Heart right ventricle (tissue), 16 donors: ENCODE measurements around the gene PTGES. TPM values are rescaled to one million over a fixed set of nuclear protein-coding genes. Genes with fewer than 3 reads are reported as not detected.
"Not testable (repeated sequence)": the region's sequence is repeated elsewhere in the genome, so short reads cannot be mapped to it uniquely, and the experiment has no call there.

Experiments
- ATAC-seq, 8 donors: fragments of 200-7000 bp; cut with Tn5 transposase; one replicate each; pipeline ENCODE4 v1.9.1; 2020; ENCODE audit warnings: mild to moderate bottlenecking in 8 of 8, moderate library complexity in 8 of 8, moderate number of reproducible peaks in 1 of 8
- DNase-seq, 2 donors: peaks; one replicate each; pipeline ENCODE4 v3.0.0-alpha.2; 2020
- H3K27ac ChIP-seq, 10 donors: fragments of 200-600 bp; sonication (generic) in 2 of 10; one replicate each; pipeline versions ENCODE4 v1.5.0 to v1.8.0; 2020 to 2022; ENCODE audit warnings: mild to moderate bottlenecking in 3 of 10
- H3K27me3 ChIP-seq, 7 donors: fragments of 200-600 bp; one replicate each; pipeline ENCODE4 v1.8.0; 2021 to 2022; ENCODE audit warnings: mild to moderate bottlenecking in 2 of 7
- H3K36me3 ChIP-seq, 9 donors: fragments of 200-600 bp; sonication (generic) in 1 of 9; one replicate each; pipeline versions ENCODE4 v1.5.0 to v1.8.0; 2020 to 2022; ENCODE audit warnings: mild to moderate bottlenecking in 2 of 9
- H3K4me1 ChIP-seq, 9 donors: fragments of 200-600 bp; sonication (generic) in 1 of 9; one replicate each; pipeline versions ENCODE4 v1.5.0 to v1.8.0; 2020 to 2022; ENCODE audit warnings: mild to moderate bottlenecking in 4 of 9
- H3K4me3 ChIP-seq, 10 donors: fragments of 200-600 bp; sonication (generic) in 2 of 10; one replicate each; pipeline versions ENCODE4 v1.5.0 to v1.8.0; 2020 to 2022; ENCODE audit warnings: mild to moderate bottlenecking in 7 of 10, moderate library complexity in 2 of 10
- H3K9me3 ChIP-seq, 11 donors: fragments of 200-600 bp in 10 of 11; sonication (generic) in 2 of 11; one replicate each; pipeline versions ENCODE4 v1.5.0 to v1.8.0; 2013 to 2022; ENCODE audit warnings: mild to moderate bottlenecking in 2 of 11, control low read depth in 1 of 11, moderate library complexity in 1 of 11
- CTCF ChIP-seq, 9 donors: fragments of 200-600 bp; sonication (generic) in 2 of 9; IDR thresholded peaks; one replicate each; pipeline versions ENCODE4 v1.5.0 to v1.8.0; 2021 to 2022; ENCODE audit warnings: antibody characterized with exemption in 9 of 9, mild to moderate bottlenecking in 5 of 9, moderate library complexity in 1 of 9
- WGBS, 2 donors: extraction: QIAGEN DNeasy Blood & Tissue Kit; methylation state at CpG; one replicate each; pipeline ENCODE4 v1.1.7; 2013; ENCODE audit warnings: inconsistent platforms in 1 of 2; 5-methylcytosine and 5-hydroxymethylcytosine counted together
- intact Hi-C, 10 donors: fragments of 100-400 bp; cut with DNase I; formaldehyde crosslinking; loops; one replicate each; pipeline versions ENCODE4 v1.11.1 to v1.14.2; 2022
- polyA plus RNA-seq, 2 donors: library from polyadenylated mRNA; stranded (reverse); fragments of 200-250 nt; gene quantifications; one replicate each; pipeline ENCODE4 v1.2.3, GENCODE V29; 2013
- total RNA-seq, 10 donors: library from RNA; stranded (reverse); fragmentation: NEBNext Ultra II Directional in 3 of 10; extraction: Animal tissue kit (Norgen Biotek cat#: 25700) in 3 of 10; gene quantifications; one replicate each; pipeline versions ENCODE4 v1.2.1 to v1.2.4, GENCODE V29; 2021 to 2023
- donor health status: Arrhythmogenic right ventricular cardiomyopathy.
- donor health status: ischemic (EF 13 %, LVEDD 7.1; RV severe dilation, severe dysfunction).
- donor health status: healthy with polysubstance abuse.
- donor health status: DM: no; HTN: yes; CAD: no.
- donor health status: DM: no; HTN: no; CAD: no.
- donor health status: ischemic (EF 25% LVEDD 6.9; RV normal size, moderate dysfunction).
- donor health status: ischemic (EF 25% LVEDD 5.7; RV mildly dilated, moderate dysfunction).
- donor health status: healthy.
- donor health status: DM: yes; HTN: yes; CAD: no.
- donor health status: Ischemic cardiomyopathy.
- donor health status: ischemic (EF 35%, LVEDD 5.7; RV mildly dilated, moderate dysfunction).
- donor health status: nonischemic (EF 11% LVEDD 7.7; RV severe dilation, severe dysfunction).
- donor health status: DM: yes; HTN: yes; CAD: no.
- donor health status: PGD.
- donor health status: ischemic (EF 29% LVEDD 5.4; RV normal size, mild dysfunction).
- donor health status: nonischemic (EF 23%, LVEDD 6.1; RV moderate dilation, normal function).

Gene PTGES
- total and polyA plus RNA-seq, 12 donors, result 0.15 to 5.7 (median 1.5) TPM

GRCh38 chr9:129769669-129770068 lies 16.8 kb upstream of the PTGES start:
- Histone ChIP-seq H3K4me3 (no peak overlapping the region), H3K36me3 (no peaks in the 10 kb centered on the region), H3K27me3 (no peaks in the 10 kb centered on the region), H3K4me1 (peaks cover 0 to 15% (median 0%) of the 10 kb centered on the region in 9 donors), H3K9me3 (no peaks in the 10 kb centered on the region), H3K27ac (no peak overlapping the region)
- TF ChIP-seq CTCF (IDR thresholded peaks at IDR 0.05), result no peak
- WGBS, 2 donors, result 84 to 85% methylated on average over 5 of the region's 5 CpGs
- intact Hi-C loops, result loop anchor here in 1 of 10 donors (10.0 kb wide), 1 partner anchor 635 kb away; no protein-coding TSS in a partner anchor
- DNase-seq (no peak), ATAC-seq (no peak)

- no peaks in the 10 kb centered on the region for H3K27me3 ChIP-seq
- 92 to 97% methylated on average over 6 of the region's 6 CpGs for WGBS, 2 donors
- no peaks in the 10 kb centered on the region for H3K9me3 ChIP-seq
- H3K4me3 ChIP-seq, result no peak overlapping the region
- H3K36me3 ChIP-seq, result no peaks in the 10 kb centered on the region
- H3K4me1 ChIP-seq, result peaks cover 0 to 10% (median 0%) of the 10 kb centered on the region in 9 donors
- TF ChIP-seq CTCF (IDR thresholded peaks at IDR 0.05), result no peak
- intact Hi-C loops, result no loop called here
- DNase-seq (no peak), ATAC-seq (no peak)
- no peak overlapping the region for H3K27ac ChIP-seq
These were observed 15.6 kb upstream of the PTGES start for GRCh38 chr9:129768486-129768885.

GRCh38 chr9:129765764-129766317 lies 13.0 kb upstream of the PTGES start:
- H3K36me3 ChIP-seq, result no peaks in the 10 kb centered on the region
- no peak for TF ChIP-seq CTCF (IDR thresholded peaks at IDR 0.05)
- H3K4me3 ChIP-seq, result no peak overlapping the region
- H3K9me3 ChIP-seq, result no peaks in the 10 kb centered on the region
- no peak overlapping the region for H3K27ac ChIP-seq
- H3K27me3 ChIP-seq, result peaks cover 0 to 3% (median 0%) of the 10 kb centered on the region in 7 donors
- DNase-seq, result no peak
- H3K4me1 ChIP-seq, result peaks cover 0 to 23% (median 6%) of the 10 kb centered on the region in 9 donors
- no peak for ATAC-seq
- WGBS, 2 donors, result 93 to 94% methylated on average over 4 of the region's 4 CpGs
- intact Hi-C loops, result no loop called here

GRCh38 chr9:129762985-129763926 lies 10.4 kb upstream of the PTGES start:
- Histone ChIP-seq H3K4me3 (no peak overlapping the region), H3K4me1 (peaks cover 0 to 35% (median 18%) of the 10 kb centered on the region in 9 donors), H3K9me3 (no peaks in the 10 kb centered on the region), H3K36me3 (no peaks in the 10 kb centered on the region), H3K27me3 (peaks cover 0 to 3% (median 0%) of the 10 kb centered on the region in 7 donors), H3K27ac (peak overlapping the region in 9 of 10 donors; percentile 16 to 79 (median 63))
- TF ChIP-seq CTCF (IDR thresholded peaks at IDR 0.05), result no peak
- intact Hi-C loops, result no loop called here
- ATAC-seq (peak in 6 of 8 donors; percentile 20 to 66 (median 30)), DNase-seq (no peak)
- 71 to 73% methylated on average over 13 of the region's 13 CpGs for WGBS, 2 donors

GRCh38 chr9:129762370-129762984 lies 9.6 kb upstream of the PTGES start:
- DNase-seq, intact Hi-C loops, H3K36me3 ChIP-seq, H3K9me3 ChIP-seq, H3K27me3 ChIP-seq, H3K4me3 ChIP-seq: not testable (repeated sequence)
- ATAC-seq, result peak; percentile 27 to 64 (median 38)
- Histone ChIP-seq H3K27ac (peak overlapping the region in 9 of 10 donors; percentile 30 to 79 (median 68)), H3K4me1 (peaks cover 0 to 40% (median 18%) of the 10 kb centered on the region in 9 donors)
- WGBS, 2 donors, result 56 to 63% methylated on average over 13 of the region's 13 CpGs
